ENCODE results near the gene CMBL.

The CMBL gene

GRCh38 chr5:10333154-10334006, 25.7 kb upstream of the CMBL start:
- DNase-seq = no peak

GRCh38 chr5:10332301-10332700, 24.6 kb upstream of the CMBL start:
- DNase-seq = no peak

DNA sequence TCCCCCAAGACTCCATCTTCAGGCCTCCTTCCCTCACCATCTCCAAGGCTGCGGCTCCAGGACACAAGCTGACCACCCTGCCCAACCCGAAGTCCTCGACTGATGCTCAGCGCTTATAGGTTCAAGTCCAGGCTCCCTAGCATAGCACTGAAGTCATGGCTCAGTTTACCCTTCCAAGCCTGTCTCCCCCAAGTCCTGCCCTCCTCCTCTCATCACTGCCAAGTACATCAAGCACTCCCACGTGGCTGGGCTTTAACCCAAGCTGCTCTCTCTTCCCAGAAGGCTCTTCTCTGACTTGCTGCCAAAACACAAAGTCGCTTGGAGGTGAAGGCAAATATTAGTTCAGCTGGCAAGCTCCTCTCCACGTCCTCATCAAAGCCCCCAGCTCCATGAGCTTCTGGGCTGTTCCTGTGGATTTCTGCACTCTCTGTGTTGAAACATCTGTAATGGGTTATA, 23.7 kb upstream of the CMBL start:
- DNase-seq = no peak

GRCh38 chr5:10330511-10331230, 23.0 kb upstream of the CMBL start:
- DNase-seq = no peak

DNA sequence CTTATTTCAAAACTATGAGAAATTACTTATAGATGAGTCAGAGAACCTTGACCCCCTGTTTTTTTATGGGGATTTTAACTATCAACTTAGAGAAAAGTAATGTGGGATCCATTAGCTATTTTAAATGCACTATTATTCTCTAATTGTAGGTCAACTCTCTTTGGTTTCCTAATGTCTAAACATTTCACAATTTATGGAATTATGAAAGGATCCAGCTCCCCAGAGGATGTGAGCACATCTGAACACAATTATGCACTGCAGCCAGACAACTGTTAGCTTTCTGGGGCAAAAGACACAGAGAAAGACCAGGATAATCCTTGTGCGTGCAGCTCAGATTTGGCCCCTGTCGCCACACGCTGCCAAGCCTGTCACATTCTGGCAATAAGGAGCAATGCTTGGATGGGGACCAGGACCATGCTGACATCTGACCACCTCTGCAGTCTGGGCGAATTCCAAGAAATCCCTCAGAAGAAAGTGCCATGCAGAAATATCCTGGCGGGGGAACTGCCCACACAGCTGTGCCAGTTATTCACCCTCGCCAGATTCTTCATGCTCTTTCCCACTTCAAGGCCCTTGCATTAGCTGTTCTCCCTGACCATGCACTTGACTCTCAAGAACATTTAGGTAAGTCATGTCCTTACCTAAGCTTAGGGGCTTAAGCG, 22.2 kb upstream of the CMBL start:
- no peak for DNase-seq

DNA sequence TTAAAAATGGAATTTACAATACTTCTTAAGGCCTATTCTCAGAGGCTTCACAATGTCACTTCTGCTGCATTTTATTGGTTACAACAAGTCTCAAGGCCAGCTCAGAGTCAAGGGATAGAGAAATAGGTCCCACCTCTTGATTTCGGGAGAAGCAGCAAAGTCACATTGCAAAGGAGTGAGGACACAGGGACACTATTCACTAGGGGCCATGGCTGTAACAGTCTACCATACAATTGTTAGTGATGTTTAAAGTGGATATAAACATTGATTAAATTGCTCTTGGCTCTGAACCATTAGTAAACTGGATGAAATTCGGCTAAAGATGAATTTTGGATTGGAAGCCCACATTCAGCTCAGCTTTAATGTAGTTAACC, 21.7 kb upstream of the CMBL start:
- DNase-seq = no peak

GRCh38 chr5:10328323-10328722, 20.6 kb upstream of the CMBL start:
- DNase-seq = no peak

- no peak for DNase-seq
These were observed 17.0 kb upstream of the CMBL start for GRCh38 chr5:10324518-10325370.

DNA sequence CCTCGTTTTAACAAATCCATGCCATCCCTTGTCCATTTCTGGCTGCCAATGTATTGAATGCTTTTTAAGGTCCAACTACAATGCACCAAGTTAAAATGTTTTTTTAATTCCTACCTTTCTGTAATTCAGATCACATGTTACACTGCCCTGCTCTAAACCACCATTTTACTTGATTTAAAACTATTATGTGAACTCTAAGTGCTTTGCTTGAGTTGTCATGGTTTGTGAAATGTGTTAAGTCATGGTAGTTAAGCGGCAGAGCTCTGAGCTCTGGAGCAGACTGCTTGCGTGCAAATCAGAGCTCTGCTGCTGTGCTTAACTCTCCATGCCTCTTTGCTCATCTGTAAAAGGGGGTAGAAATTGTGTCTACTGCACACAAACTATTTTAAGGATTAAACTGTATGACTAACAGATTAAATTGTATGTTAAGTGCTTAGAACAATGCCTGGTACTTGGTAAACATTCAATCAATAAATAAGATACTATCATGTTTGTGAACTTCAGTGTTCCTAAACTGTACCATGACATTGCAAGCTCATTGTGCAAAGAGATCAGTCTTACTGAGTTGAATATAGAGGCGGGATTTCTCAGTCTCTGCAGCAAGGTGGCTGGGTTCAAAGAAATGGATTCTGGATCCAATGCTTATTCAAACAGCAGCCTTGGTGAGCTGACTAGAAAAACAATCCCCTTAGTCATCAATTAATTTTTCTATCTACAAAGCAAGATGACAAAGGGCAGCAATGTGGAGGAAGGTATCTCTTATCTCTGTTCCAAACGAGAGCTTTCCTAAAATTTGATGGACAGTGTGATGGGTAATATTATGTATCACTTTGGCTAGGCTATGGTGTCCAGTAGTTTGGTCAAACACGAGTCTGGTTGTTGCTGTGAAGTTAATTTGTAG, 16.1 kb upstream of the CMBL start:
- DNase-seq = no peak

DNA sequence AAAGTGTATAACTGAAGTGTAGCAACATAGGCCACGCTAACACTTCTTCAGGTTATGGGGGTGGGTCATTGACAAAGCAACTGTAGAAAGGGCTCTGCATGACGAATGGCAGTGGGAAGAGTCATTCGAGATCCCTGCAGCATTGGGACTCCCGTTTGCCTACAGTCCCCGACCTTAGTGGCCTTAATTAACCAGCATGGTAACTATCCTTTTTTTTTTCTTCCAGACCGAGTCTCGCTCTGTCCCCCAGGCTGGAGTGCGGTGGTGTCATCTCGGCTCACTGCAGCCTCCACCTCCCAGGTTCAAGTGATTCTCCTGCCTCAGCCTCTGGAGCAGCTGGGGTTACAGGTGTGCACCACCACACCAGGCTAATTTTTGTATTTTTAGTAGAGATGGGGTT, 14.2 kb upstream of the CMBL start:
- no peak for DNase-seq

GRCh38 chr5:10320793-10321192, 13.1 kb upstream of the CMBL start:
- DNase-seq = no peak

DNA sequence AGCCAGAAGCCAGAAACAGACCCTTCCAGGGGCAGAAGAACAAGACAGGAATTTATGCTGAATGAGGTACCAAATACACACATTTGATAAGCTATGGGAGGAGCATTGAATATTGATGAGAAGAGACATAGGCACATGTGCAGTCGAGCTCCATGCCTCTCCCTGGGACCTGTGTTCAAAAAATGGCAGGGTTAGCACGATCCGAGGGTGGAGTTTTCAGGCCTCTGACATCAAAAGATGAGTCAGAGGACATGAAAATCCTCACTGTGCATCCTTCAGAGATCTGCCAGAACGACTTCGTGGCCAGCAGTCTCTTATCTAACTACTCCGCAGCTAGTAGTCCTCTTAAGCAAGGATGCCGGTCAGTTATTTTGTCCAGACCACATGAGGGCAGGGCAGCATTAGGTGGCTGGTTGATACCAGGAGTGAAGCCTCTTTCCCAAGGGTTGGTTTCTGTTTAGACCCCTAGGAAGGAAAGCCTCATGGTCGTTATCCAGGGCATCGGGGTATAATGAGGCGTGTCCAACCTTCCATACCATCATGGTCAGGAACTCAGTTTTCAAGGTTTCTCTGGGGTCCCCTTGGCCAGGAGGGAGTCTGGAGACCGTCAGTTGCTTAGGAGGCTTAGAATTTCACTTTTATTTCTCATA, 11.6 kb upstream of the CMBL start:
- DNase-seq = peak; percentile 18

DNA sequence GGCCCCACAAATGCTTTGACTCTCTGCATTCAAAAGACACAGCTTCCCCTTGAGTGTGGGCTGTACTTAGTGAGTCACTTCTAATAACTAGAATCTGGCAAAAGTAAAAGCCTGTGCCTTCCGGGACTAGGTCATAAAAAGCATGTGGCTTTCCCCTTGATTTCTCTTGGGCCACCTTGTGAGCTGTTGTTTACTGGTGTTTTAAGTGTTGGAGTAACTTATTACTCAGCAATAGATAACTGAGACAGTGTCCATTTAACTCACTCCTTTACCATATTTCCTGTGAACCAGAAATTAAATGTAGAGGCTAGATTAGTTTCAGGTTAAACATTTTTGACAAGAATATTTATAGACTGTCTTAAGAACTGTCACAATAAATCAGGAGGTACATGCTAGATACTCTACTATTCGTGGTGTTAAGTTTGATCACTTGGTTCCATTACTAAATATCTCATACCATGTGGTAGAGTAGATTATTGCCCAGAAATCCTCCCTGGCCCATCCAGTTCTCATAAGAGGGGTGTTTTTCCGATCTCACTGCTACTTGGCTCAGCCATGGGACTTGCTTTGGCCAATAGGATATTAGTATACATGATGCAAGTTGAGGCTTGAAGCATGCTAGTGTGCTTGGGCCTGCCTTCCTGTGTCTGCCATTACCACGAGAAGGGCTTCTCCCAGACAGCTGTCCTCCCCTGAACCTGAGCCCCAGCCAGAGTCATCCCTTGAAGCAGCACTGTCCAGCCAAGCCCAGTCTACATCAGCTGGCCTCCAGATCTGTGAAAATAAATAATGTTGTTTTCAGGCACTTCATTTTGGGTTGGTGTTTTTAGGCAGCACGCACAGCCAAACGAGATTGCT, 10.4 kb upstream of the CMBL start:
- DNase-seq = no peak

- no peak for DNase-seq
These were observed 8.3 kb upstream of the CMBL start for GRCh38 chr5:10315824-10316509.

- no peak for DNase-seq
These were observed 7.5 kb upstream of the CMBL start for GRCh38 chr5:10315201-10315600.

DNA sequence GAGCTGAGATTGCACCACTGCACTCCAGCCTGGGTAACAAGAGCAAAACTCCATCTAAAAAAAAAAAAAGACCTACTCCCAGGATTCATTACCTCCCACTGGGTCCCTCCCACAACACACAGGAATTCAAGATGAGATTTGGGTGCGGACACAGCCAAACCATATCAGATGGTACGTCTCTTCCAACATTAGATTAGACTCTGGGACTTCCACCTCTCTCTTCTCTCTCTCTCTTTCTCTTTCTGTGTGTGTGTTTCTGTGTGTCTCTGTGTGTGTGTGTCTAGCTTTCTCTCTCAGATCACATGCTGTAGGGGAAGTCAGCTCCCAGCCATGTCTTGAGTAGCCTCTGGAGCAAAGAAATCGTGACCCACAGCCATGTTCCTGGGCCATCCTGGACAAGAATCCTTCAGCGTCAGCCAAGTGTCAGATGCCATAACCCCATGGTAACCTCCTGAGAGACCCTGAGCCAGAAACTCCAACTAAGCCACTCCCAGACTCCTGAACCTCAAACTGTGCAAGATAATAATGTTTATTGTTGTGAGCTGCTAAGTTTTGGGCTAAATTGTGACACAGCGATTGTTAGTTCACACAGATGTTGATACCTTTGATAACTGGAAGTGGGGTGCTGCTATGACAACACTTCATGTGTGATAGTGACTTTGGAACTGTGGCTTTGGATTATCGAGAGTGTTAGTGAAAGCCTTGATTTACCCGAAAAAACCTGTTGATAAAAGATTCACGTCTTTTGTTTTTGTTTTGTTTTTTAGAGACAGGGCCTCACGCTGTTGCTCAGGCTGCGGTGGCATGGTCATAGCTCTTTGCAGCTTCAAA, 4.1 kb upstream of the CMBL start:
- DNase-seq = no peak

- DNase-seq = peak; percentile 45
These were observed 3.3 kb upstream of the CMBL start for GRCh38 chr5:10310835-10311570.

Measured in NCI-H226 (cell line).